Measurements from ENCODE around the gene HEATR1.
A peak's percentile ranks its signal among the peaks of the same experiment; 100 is the strongest.

The HEATR1 gene

GRCh38 chr1:236540813-236541465 is 63.4 kb downstream of the HEATR1 start:
- DNase-seq (ENCODE audit: low read depth in 2 of 2) = no peak

GRCh38 chr1:236536540-236536939 is 67.8 kb downstream of the HEATR1 start:
- no peak for DNase-seq (ENCODE audit: low read depth in 2 of 2)

- no peak for DNase-seq (ENCODE audit: low read depth in 2 of 2)
Observed at GRCh38 chr1:236535662-236536161, 68.6 kb downstream of the HEATR1 start.

DNA sequence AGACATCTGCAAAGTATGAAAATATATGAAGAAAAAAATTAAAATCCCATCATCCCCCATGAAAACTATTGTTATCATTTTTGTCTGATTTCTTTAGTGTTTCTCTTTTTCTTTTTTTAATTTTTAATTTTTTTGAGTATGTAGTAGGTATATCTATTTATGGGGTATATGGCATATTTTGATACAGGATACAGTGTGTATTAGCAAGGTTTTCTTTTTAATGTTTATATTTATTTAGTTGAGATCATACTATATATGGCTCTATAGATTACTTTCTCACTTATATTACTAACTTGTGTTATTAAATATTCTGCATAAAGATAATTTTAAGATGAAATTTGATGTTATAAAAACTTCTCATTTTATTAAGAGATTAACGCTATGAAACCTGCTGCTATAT is 69.1 kb downstream of the HEATR1 start:
- no peak for DNase-seq (ENCODE audit: low read depth in 2 of 2)

GRCh38 chr1:236534151-236534651 is 70.1 kb downstream of the HEATR1 start:
- DNase-seq (ENCODE audit: low read depth in 2 of 2) = peak in 1 of 2 experiments; percentile 33

GRCh38 chr1:236532850-236533249 is 71.5 kb downstream of the HEATR1 start:
- no peak for DNase-seq (ENCODE audit: low read depth in 2 of 2)

GRCh38 chr1:236530959-236531358 is 73.4 kb downstream of the HEATR1 start:
- no peak for DNase-seq (ENCODE audit: low read depth in 2 of 2)

- no peak for DNase-seq (ENCODE audit: low read depth in 2 of 2)
Observed at GRCh38 chr1:236530286-236530685, 74.0 kb downstream of the HEATR1 start.

DNA sequence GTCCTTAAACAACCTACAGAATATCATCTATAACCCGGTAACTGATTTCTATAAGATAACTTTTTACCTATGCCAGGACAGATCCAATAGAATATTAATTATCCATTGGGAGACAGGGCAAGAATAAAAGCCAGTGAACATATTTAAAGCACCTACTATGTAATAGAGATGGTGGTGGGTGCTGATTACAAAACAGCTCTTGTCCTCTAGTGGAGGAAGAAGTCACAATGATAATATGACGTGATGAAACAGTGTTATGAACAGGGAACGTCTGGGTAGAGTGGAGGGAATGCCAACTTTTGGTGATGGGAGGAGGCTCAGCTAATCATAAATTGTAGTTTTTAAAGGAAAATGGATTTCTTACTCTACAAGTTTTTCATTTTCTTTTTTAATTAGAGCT is 78.2 kb downstream of the HEATR1 start:
- no peak for DNase-seq (ENCODE audit: low read depth in 2 of 2)

DNA sequence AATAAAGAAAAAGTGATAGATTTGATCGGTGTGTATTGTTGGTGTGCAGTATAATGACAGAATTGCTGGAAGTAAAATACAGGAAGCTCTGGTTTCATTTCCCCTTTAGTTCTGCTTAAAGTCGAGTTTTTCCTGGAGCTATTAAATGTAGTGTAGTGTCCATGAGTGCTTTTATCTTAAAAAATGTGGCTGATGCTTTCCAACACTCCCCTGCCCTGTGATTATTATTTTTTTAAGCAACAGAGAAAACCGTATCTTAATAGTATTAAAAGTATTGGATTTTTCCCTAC is 79.5 kb downstream of the HEATR1 start:
- DNase-seq (ENCODE audit: low read depth in 2 of 2) = no peak

- DNase-seq (ENCODE audit: low read depth in 2 of 2) = peak; percentile 23 to 37
Observed at GRCh38 chr1:236524142-236524894, 80.0 kb downstream of the HEATR1 start.

GRCh38 chr1:236523704-236524141 is 80.6 kb downstream of the HEATR1 start, which contains the start of gene LGALS8:
Gene LGALS8 (plus strand): TSS chr1:236523982. CDS start chr1:236526071, 2,089 bp downstream.
- peak; percentile 80 to 90 for DNase-seq (ENCODE audit: low read depth in 2 of 2)

- DNase-seq (ENCODE audit: low read depth in 2 of 2) = no peak
Observed at GRCh38 chr1:236522937-236523703, 81.2 kb downstream of the HEATR1 start.

DNA sequence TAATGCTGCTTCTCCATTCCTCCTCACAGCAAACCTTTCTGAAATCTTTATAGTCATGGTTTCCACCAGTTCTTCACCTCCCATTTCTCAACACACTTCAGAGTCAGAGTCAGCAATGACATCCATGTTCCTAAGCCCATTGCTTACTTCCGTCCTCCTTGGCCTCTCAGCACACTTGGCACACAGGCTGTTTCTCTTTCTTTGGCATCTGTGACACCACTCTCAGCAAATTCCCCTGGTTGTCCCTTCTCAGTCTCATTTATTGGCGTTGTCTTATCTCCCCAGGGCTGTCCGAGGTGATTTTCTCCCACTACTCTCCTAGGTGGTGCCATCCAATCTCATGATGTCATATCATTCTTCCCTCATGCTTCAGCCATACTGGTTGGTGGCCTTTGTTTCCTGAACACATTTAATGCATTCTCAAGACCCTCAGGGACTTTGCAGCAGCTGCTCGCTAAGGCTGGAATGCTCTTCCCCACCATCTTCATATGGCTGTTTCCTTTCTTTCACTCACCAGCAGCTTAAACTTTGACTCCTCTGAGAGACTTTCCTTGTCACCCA is 83.8 kb downstream of the HEATR1 start:
- no peak for DNase-seq (ENCODE audit: low read depth in 2 of 2)

DNA sequence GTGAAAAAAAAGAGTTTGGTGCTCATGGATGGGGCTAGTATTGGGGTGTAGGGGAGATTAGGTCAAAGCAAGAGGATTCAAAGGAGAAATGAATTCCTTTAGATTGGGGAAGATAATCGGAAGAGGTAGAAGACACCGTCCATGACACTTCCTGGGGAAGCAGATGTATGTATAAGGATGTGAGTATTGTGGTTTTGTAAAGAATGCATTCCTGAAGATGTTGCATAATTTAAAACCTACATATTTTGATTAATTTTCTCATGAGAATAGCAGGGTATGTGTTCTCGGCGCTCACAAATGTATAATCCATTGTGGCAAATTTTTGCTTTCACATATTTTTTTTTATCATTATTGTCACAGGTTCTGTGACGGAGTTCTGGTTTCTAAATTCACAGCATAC is 86.0 kb downstream of the HEATR1 start:
- no peak for DNase-seq (ENCODE audit: low read depth in 2 of 2)

DNA sequence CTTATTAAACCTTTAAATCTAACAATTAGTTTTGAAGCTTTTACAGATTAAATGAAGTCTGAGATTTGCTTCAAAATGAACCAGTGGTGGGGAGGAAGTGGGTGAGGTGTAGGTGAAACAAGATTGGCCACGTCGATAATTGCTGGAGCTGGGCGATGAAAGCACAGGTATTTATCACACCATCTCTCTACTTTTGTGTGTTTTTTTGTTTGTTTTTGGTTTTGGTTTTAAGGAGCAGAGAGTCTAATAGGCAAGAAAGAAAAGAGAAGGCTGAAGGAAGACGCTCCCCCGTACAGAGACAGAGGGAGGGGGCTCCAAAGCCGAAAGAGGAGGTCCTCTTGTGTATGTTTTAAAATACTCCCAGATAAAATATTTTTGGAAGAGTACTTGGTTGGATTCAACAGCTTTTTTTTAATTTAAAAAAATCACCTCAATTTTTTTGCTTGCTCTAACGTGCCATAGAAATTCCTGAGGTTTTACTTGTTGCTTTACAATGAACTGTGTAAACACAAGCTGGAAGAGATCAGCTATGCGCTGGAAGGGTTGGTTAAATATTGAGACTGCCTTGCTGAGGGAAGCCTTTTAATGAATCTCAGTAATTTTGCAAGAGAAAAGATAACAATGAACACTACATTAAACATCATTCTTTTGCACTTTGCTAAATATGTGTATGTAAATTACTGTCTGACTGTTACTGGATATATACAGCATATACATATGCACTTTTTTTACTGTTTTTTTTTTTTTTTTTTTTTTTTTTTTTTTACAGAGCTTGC is 87.2 kb downstream of the HEATR1 start:
- DNase-seq (ENCODE audit: low read depth in 2 of 2) = no peak

DNA sequence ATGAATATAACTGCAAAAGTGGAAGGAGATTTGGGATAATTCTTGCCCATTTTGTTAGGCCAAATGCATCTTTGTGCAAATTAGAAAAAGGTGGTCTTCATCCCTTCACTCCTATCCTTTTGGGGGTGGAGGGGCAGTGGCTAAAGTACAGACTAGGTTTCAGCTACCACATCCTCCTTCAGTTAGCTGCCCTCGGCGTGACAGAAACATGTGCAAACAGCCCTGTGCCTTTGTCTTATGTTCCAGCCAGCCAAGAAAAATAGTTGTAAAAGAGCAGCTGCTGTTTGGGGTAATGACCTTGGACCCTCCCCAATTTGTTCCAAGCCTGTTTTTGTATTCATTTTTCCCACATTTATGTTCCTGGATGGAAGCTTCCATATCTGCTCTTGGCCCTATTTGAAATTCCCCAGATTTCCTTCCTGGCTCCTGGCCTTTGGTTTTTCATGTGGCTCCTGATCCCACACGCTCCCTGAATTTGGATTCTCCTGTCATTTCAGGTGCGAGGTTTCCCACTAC is 88.8 kb downstream of the HEATR1 start:
- no peak for DNase-seq (ENCODE audit: low read depth in 2 of 2)

DNA sequence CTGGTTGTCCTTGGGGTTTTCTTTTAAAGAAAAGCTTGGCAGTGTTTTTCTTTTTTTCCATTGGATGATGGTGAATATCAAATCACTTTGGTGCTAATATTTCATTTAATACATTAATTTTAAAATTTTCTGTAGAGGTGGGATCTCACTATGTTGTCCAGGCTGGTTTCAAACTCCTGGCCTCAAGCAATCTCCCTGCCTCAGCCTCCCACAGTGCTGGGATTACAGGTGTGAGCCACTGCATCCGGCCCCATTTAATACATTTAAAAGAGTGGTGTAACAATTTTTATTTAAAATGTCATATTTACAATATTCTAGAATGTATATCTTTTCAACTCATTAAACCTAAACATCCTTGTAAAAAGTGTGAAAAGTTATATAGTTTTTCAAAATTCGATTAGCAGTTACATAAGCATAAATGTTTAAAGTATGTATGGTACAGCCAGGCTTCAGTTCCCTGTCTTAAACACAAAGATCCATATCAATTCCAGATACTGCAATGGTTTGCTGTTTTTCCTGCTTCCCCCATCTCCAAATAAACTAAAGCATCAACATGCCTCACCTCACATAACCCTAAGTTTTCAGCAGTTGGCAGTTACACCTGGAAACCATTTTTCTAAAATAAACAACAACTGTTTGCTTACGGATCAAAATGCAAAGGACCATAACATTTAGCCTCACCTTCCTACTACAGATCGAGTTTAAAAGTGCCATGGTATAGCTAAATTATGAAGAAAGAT is 89.4 kb downstream of the HEATR1 start:
- DNase-seq (ENCODE audit: low read depth in 2 of 2) = no peak

DNA sequence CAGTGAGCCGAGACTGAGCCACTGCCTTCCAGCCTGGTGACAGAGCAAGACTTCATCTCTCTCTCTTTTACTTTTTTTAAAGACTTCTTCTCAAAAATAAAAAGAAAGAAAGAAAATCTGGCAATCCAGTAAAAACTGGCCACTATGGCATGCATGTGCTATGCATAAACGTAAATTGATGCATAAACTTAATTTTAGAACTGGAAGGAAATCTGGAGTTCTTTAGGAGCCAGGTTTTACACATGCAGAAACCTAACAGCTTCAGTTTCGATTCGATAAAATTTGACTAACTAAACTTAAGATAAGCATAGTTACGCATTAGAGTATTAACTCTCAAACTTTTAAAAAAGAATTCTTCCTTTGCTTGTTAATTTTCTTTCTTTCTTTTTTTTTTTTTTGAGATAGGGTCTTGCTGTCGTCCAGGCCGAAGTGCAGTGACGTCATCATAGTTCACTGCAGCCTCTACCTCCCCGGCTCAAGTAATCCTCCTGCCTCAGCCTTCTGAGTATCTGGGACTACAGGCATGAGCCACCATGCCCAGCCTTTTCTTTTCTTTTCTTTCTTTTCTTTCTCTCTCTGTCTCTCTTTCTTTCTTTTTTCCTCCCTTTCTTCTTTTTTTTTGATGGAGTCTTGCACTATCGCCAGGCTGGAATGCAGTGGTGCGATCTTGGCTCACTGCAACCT is 92.4 kb downstream of the HEATR1 start:
- no peak for DNase-seq (ENCODE audit: low read depth in 2 of 2)

All from stimulated activated CD4-positive, alpha-beta T cell treated with anti-CD3 and anti-CD28 coated beads, Interleukin-12 subunit alpha, Interleukin-12 subunit beta, amount 100 ng/mL, for 24 hours (primary cell).